Activated T-cell treated with anti-CD3 and anti-CD28 coated beads for 48 hours (primary cell): ENCODE data around the gene MPP7.

Experiments used
- DNase-seq: peaks from one replicate; pipeline ENCODE4 v3.0.0-alpha.2; 2020; ENCODE audit warnings: low read depth

The MPP7 gene

GRCh38 chr10:28269842-28270456, 32.9 kb downstream of the MPP7 start:
- no peak for DNase-seq

- no peak for DNase-seq
These were observed 36.2 kb downstream of the MPP7 start for GRCh38 chr10:28266449-28267224.

GRCh38 chr10:28263136-28263857, 39.6 kb downstream of the MPP7 start:
- DNase-seq: no peak

- no peak for DNase-seq
These were observed 46.1 kb downstream of the MPP7 start for GRCh38 chr10:28256776-28257175.

GRCh38 chr10:28254290-28254985, 48.4 kb downstream of the MPP7 start:
- DNase-seq: no peak

DNA sequence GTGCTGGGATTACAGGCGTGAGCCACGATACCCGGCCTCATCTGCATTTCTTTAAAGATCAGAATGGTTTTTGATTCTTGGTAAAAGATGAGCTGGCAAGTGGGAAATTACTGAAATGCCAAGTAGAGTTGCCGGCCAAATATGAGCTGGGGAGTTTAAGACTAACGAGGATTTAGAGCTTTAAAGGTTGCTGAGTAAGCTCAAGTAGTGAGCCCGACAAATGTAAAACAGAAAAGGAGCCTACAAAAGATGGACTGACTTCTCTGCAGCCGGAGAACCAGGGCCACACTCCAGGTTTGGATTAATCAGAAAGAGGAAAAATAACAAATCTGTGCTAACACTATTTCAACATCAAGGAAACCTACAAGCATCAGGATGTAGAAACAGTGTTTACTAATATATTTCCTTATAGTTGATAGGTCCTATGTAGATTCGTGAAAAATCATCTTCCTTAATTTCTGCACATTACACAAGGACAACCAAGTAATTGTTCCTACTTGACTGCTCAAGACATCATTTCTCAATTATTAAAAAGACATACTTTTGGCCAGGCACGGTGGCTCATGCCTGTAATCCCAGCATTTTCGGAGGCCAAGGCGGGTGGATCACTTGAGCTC, 49.6 kb downstream of the MPP7 start:
- no peak for DNase-seq
